ENCODE measurements around the gene SERPINA5. TPM values are rescaled to one million over a fixed set of nuclear protein-coding genes. Genes with fewer than 3 reads are reported as not detected.

Gene SERPINA5
- total and polyA plus RNA-seq, 2 of the 13 experiments (the other 11 are each of a cell fraction or from before 2014, with no cell fraction given), result 449 to 498 TPM

GRCh38 chr14:94601884-94602391 lies 20.7 kb downstream of the SERPINA5 start (continued):
- TF ChIP-seq KIAA2018 (CRISPR knock-in tag; IDR thresholded peaks at IDR 0.05; ENCODE audit: borderline replicate concordance), result no peak
- peak; percentile 73 for TF ChIP-seq PAXIP1 (CRISPR knock-in tag; conservative IDR thresholded peaks at IDR 0.05)
- no peak for TF ChIP-seq HNF1A (IDR thresholded peaks at IDR 0.05; ENCODE audit: low read depth)
- 0 out of 2 replicates have a peak, but pooled peaks have one; percentile 16 for TF ChIP-seq HNF1A (CRISPR knock-in tag; IDR thresholded peaks at IDR 0.05; ENCODE audit: borderline replicate concordance)
- TF ChIP-seq ZSCAN21 (CRISPR knock-in tag; IDR thresholded peaks at IDR 0.05; ENCODE audit: borderline replicate concordance), result no peak
- TF ChIP-seq PCBP2 (optimal IDR thresholded peaks at IDR 0.05; ENCODE audit: low read depth, low read length, poor library complexity, severe bottlenecking), result no peak
- no peak for TF ChIP-seq MXD3 (CRISPR knock-in tag; IDR thresholded peaks at IDR 0.05)
- TF ChIP-seq SETDB1 (CRISPR knock-in tag; IDR thresholded peaks at IDR 0.05; ENCODE audit: borderline replicate concordance), result no peak
- no peak for TF ChIP-seq ATAD3A (CRISPR knock-in tag; IDR thresholded peaks at IDR 0.05)
- no peak for TF ChIP-seq MTERF4 (CRISPR knock-in tag; IDR thresholded peaks at IDR 0.05)
- no peak for TF ChIP-seq ETV6 (CRISPR knock-in tag; conservative IDR thresholded peaks at IDR 0.05)
